Panc1 (cell line): Measurements from ENCODE around the gene PPP1R1C. TPM values are rescaled to one million over a fixed set of nuclear protein-coding genes. Genes with fewer than 3 reads are reported as not detected.

Source experiments
- ATAC-seq: fragments of 200-7000 bp; cut with Tn5 transposase; 2 replicates; pipeline ENCODE4 v1.9.1; 2020; ENCODE audit warnings: mild to moderate bottlenecking, moderate library complexity
- BruUV-seq: library from RNA; stranded (reverse); fragments of 400-500 nt; replicated peaks from 2 replicates; lab custom pipeline; 2021; lab: Mats Ljungman, UMichigan
- CTCF ChIA-PET: fragments of 300-600 bp; sonication (Branson Sonifier 250); formaldehyde crosslinking; loops from one replicate; lab custom pipeline; 2022; ENCODE audit warnings: antibody characterized with exemption; lab: Charles Lee
- POLR2A ChIA-PET: fragments of 300-600 bp; sonication (Branson Sonifier 250); formaldehyde crosslinking; loops from one replicate; lab custom pipeline; 2022; ENCODE audit warnings: antibody characterized with exemption; lab: Charles Lee
- DNase-seq: peaks from one replicate; pipeline ENCODE4 v3.0.0-alpha.2; 2010; ENCODE audit warnings: low read depth, low spot score
- H3K27ac ChIP-seq: 2 replicates; pipeline ENCODE4 v1.5.1; 2011; ENCODE audit warnings: mild to moderate bottlenecking, low read length, inconsistent platforms
- H3K27me3 ChIP-seq: fragments of 200-500 bp; sonication (Bioruptor generic); 2 replicates; pipeline ENCODE4 v1.6.0; 2014; ENCODE audit warnings: low read length, inconsistent platforms; ENCODE audit not compliant: control insufficient read depth, insufficient read depth
- H3K36me3 ChIP-seq: fragments of 200-500 bp; sonication (Bioruptor generic); 2 replicates; pipeline ENCODE4 v1.5.1; 2014; ENCODE audit warnings: inconsistent platforms, mild to moderate bottlenecking, low read length, moderate library complexity; ENCODE audit not compliant: control insufficient read depth, insufficient read depth
- H3K4me1 ChIP-seq: 2 replicates; pipeline ENCODE4 v1.5.1; 2011; ENCODE audit warnings: inconsistent platforms, mild to moderate bottlenecking, low read length, moderate library complexity; ENCODE audit not compliant: control insufficient read depth, insufficient read depth
- H3K4me3 ChIP-seq, 2 experiments: 2 replicates each; pipeline ENCODE4 v1.5.1; 2011 to 2012; ENCODE audit warnings: low read depth in 2 of 2, low read length in 2 of 2, mild to moderate bottlenecking in 2 of 2, inconsistent platforms in 1 of 2, moderate library complexity in 1 of 2
- H3K9me3 ChIP-seq: fragments of 200-500 bp; sonication (Bioruptor generic); 2 replicates; pipeline ENCODE4 v1.5.1; 2014; ENCODE audit warnings: low read depth, mild to moderate bottlenecking, inconsistent platforms, low read length, moderate library complexity; ENCODE audit not compliant: control insufficient read depth, insufficient read depth
- POLR2AphosphoS5 ChIP-seq: IDR thresholded peaks from 2 replicates; pipeline ENCODE4 v1.6.1; 2012; ENCODE audit warnings: mild to moderate bottlenecking, low read depth, low read length, moderate library complexity
- SIN3A ChIP-seq: IDR thresholded peaks from 2 replicates; pipeline ENCODE4 v1.6.1; 2012; ENCODE audit warnings: low read depth, mild to moderate bottlenecking, low read length, moderate library complexity, borderline replicate concordance; ENCODE audit not compliant: insufficient read depth
- TCF7L2 ChIP-seq: IDR thresholded peaks from 2 replicates; pipeline ENCODE4 v1.6.1; 2011; ENCODE audit warnings: mild to moderate bottlenecking, low read depth, low read length, inconsistent platforms
- in situ Hi-C: cut with HindIII; loops from 2 replicates; pipeline ENCODE4 v1.10.0; 2016; ENCODE audit warnings: low sequenced_read_pairs, low pct_unique_long_range_greater_than_20kb
- intact Hi-C: fragments of 100-400 bp; cut with micrococcal nuclease; formaldehyde crosslinking; loops from one replicate; pipeline ENCODE4 v1.10.0; 2022; ENCODE audit not compliant: unreplicated experiment
- total RNA-seq: library from RNA; stranded (reverse); gene quantifications from one replicate; pipeline ENCODE4 v1.2.1, GENCODE V29; 2021; ENCODE audit not compliant: unreplicated experiment
- TF ChIP-seq, protein P1 (sequence below), 2 experiments: IDR thresholded peaks; 2 replicates each; pipeline ENCODE4 v1.6.1; 2011 to 2012; ENCODE audit warnings: low read depth in 2 of 2, control low read depth in 1 of 2, low read length in 1 of 2, mild to moderate bottlenecking in 1 of 2, moderate library complexity in 1 of 2; ENCODE audit not compliant: insufficient read depth in 1 of 2
- TF ChIP-seq, protein P2 (sequence below): fragments of 450-650 bp; IDR thresholded peaks from 2 replicates; pipeline ENCODE4 v1.5.1; 2017; ENCODE audit warnings: mild to moderate bottlenecking

Gene PPP1R1C
- total RNA-seq, 1 experiment from 2014 or later = 2.6 TPM

DNA sequence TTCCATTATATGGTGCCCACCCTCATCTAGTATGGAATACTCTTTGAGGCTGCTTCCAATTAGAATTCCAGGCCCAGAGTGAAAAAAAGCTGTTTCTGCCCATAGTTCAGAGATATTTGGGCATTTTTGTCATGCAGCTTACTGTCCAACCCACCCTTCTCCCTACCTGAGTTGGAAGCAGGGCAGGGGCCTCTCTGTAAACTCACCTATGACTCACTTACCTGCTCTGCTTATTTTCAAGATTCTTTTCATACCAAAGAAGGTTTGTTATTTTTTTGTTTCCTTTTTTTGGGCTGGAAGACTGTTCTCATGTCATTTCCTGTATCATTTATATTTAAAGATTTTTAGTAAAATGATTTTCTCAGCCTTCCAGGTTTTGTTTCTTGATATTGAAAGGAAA is 38.4 kb upstream of the PPP1R1C start:
- no TSS peak for BruUV-seq
- intact Hi-C loops (no loop called here), in situ Hi-C loops (no loop called here)
- POLR2A ChIA-PET = no interaction called here
- no peak for ATAC-seq
- CTCF ChIA-PET = no interaction called here
- Histone ChIP-seq H3K36me3 (no peaks in the 10 kb centered on the region; the same call in 1 of the 2 replicates), H3K27ac (no peak overlapping the region), H3K4me1 (no peaks in the 10 kb centered on the region), H3K27me3 (no peaks in the 10 kb centered on the region), H3K4me3 (no peak overlapping the region), H3K9me3 (no peaks in the 10 kb centered on the region)
- DNase-seq = no peak
- TF ChIP-seq, protein P1, sequence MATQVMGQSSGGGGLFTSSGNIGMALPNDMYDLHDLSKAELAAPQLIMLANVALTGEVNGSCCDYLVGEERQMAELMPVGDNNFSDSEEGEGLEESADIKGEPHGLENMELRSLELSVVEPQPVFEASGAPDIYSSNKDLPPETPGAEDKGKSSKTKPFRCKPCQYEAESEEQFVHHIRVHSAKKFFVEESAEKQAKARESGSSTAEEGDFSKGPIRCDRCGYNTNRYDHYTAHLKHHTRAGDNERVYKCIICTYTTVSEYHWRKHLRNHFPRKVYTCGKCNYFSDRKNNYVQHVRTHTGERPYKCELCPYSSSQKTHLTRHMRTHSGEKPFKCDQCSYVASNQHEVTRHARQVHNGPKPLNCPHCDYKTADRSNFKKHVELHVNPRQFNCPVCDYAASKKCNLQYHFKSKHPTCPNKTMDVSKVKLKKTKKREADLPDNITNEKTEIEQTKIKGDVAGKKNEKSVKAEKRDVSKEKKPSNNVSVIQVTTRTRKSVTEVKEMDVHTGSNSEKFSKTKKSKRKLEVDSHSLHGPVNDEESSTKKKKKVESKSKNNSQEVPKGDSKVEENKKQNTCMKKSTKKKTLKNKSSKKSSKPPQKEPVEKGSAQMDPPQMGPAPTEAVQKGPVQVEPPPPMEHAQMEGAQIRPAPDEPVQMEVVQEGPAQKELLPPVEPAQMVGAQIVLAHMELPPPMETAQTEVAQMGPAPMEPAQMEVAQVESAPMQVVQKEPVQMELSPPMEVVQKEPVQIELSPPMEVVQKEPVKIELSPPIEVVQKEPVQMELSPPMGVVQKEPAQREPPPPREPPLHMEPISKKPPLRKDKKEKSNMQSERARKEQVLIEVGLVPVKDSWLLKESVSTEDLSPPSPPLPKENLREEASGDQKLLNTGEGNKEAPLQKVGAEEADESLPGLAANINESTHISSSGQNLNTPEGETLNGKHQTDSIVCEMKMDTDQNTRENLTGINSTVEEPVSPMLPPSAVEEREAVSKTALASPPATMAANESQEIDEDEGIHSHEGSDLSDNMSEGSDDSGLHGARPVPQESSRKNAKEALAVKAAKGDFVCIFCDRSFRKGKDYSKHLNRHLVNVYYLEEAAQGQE (IDR thresholded peaks at IDR 0.05; ENCODE audit: insufficient read depth in 1 of 2, low read depth in 2 of 2, low read length in 1 of 2) = no peak
- TF ChIP-seq SIN3A (no peak), TCF7L2 (no peak), POLR2AphosphoS5 (no peak)
- TF ChIP-seq, protein P2, sequence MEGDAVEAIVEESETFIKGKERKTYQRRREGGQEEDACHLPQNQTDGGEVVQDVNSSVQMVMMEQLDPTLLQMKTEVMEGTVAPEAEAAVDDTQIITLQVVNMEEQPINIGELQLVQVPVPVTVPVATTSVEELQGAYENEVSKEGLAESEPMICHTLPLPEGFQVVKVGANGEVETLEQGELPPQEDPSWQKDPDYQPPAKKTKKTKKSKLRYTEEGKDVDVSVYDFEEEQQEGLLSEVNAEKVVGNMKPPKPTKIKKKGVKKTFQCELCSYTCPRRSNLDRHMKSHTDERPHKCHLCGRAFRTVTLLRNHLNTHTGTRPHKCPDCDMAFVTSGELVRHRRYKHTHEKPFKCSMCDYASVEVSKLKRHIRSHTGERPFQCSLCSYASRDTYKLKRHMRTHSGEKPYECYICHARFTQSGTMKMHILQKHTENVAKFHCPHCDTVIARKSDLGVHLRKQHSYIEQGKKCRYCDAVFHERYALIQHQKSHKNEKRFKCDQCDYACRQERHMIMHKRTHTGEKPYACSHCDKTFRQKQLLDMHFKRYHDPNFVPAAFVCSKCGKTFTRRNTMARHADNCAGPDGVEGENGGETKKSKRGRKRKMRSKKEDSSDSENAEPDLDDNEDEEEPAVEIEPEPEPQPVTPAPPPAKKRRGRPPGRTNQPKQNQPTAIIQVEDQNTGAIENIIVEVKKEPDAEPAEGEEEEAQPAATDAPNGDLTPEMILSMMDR = no peak

GRCh38 chr2:181948227-181948626 is 37.4 kb upstream of the PPP1R1C start:
- Histone ChIP-seq H3K27me3 (no peaks in the 10 kb centered on the region), H3K27ac (no peak overlapping the region), H3K4me3 (no peak overlapping the region), H3K36me3 (no peaks in the 10 kb centered on the region; the same call in 1 of the 2 replicates), H3K4me1 (no peaks in the 10 kb centered on the region), H3K9me3 (no peaks in the 10 kb centered on the region)
- ChIA-PET POLR2A (no interaction called here), CTCF (interaction anchor here (0.6 kb wide), 1 partner anchor 1821 kb away, joined by 4 read pairs; no protein-coding TSS in a partner anchor)
- no TSS peak for BruUV-seq
- intact Hi-C loops (no loop called here), in situ Hi-C loops (no loop called here)
- no peak for DNase-seq
- no peak for TF ChIP-seq POLR2AphosphoS5
- TF ChIP-seq TCF7L2 = no peak
- TF ChIP-seq SIN3A = no peak
- TF ChIP-seq, protein P1 (IDR thresholded peaks at IDR 0.05; ENCODE audit: insufficient read depth in 1 of 2, low read depth in 2 of 2, low read length in 1 of 2) = no peak
- TF ChIP-seq, protein P2 = no peak
- no peak for ATAC-seq
